PC-9 (cell line): Measurements from ENCODE around the gene RTL10.

Source experiments
- EZH2 ChIP-seq: fragments of 200-600 bp; sonication (generic); IDR thresholded peaks from 2 replicates; pipeline ENCODE4 v1.8.0; 2017; ENCODE audit warnings: antibody characterized with exemption, low read depth
- TF ChIP-seq, protein P1 (sequence below): fragments of 200-600 bp; sonication (generic); conservative IDR thresholded peaks from 2 replicates; pipeline ENCODE4 v1.6.1; 2017; ENCODE audit warnings: mixed run types, antibody characterized with exemption, mild to moderate bottlenecking, moderate library complexity

- TF ChIP-seq, protein P1, sequence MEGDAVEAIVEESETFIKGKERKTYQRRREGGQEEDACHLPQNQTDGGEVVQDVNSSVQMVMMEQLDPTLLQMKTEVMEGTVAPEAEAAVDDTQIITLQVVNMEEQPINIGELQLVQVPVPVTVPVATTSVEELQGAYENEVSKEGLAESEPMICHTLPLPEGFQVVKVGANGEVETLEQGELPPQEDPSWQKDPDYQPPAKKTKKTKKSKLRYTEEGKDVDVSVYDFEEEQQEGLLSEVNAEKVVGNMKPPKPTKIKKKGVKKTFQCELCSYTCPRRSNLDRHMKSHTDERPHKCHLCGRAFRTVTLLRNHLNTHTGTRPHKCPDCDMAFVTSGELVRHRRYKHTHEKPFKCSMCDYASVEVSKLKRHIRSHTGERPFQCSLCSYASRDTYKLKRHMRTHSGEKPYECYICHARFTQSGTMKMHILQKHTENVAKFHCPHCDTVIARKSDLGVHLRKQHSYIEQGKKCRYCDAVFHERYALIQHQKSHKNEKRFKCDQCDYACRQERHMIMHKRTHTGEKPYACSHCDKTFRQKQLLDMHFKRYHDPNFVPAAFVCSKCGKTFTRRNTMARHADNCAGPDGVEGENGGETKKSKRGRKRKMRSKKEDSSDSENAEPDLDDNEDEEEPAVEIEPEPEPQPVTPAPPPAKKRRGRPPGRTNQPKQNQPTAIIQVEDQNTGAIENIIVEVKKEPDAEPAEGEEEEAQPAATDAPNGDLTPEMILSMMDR = no peak
- TF ChIP-seq EZH2 = no peak
Observed at GRCh38 chr22:19871845-19872778, 17.4 kb upstream of the RTL10 start.
